CD8-positive, alpha-beta memory T cell (primary cell): Measurements from ENCODE around the gene ERCC6. TPM values are rescaled to one million over a fixed set of nuclear protein-coding genes. Genes with fewer than 3 reads are reported as not detected.
A peak's percentile ranks its signal among the peaks of the same experiment; 100 is the strongest.

Source experiments
- CTCF ChIA-PET: fragments of 350-600 bp; sonication (Branson Sonifier 250); formaldehyde crosslinking; loops from one replicate; lab custom pipeline; 2021; ENCODE audit warnings: antibody characterized with exemption; lab: Charles Lee
- POLR2A ChIA-PET: fragments of 350-600 bp; sonication (Branson Sonifier 250); formaldehyde crosslinking; loops from one replicate; lab custom pipeline; 2021; ENCODE audit warnings: antibody characterized with exemption; lab: Charles Lee
- DNase-seq, 5 donors: peaks; one replicate each; pipeline versions ENCODE4 v3.0.0 to v3.0.0-alpha.2; 2020 to 2022; ENCODE audit warnings: mixed read lengths in 1 of 5
- H3K27ac ChIP-seq: one replicate; pipeline ENCODE4 v1.7.0; 2013; ENCODE audit warnings: low read depth, mild to moderate bottlenecking, low read length, moderate library complexity
- H3K27me3 ChIP-seq: 2 replicates; pipeline ENCODE4 v1.7.0; 2013; ENCODE audit warnings: low read length, mild to moderate bottlenecking; ENCODE audit not compliant: insufficient read depth, poor library complexity, severe bottlenecking
- H3K36me3 ChIP-seq: 2 replicates; pipeline ENCODE4 v1.7.0; 2013; ENCODE audit warnings: mild to moderate bottlenecking, low read length, moderate library complexity; ENCODE audit not compliant: insufficient read depth
- H3K4me1 ChIP-seq: 2 replicates; pipeline ENCODE4 v1.7.0; 2013; ENCODE audit warnings: mild to moderate bottlenecking, low read length, moderate library complexity; ENCODE audit not compliant: insufficient read depth
- H3K4me3 ChIP-seq: 2 replicates; pipeline ENCODE4 v1.7.0; 2013; ENCODE audit warnings: mild to moderate bottlenecking, low read length
- H3K9me3 ChIP-seq: 2 replicates; pipeline ENCODE4 v1.7.0; 2013; ENCODE audit warnings: mild to moderate bottlenecking, low read length
- H3K27ac Mint-ChIP-seq, 8 donors: one replicate each; pipeline ENCODE4 v1.8.0; 2020 to 2021; ENCODE audit warnings: mixed read lengths in 8 of 8, mild to moderate bottlenecking in 6 of 8, inconsistent platforms in 3 of 8, moderate library complexity in 3 of 8
- H3K27me3 Mint-ChIP-seq, 2 donors: one replicate each; pipeline ENCODE4 v1.8.0; 2020 to 2021; ENCODE audit warnings: mixed read lengths in 2 of 2, mild to moderate bottlenecking in 1 of 2, moderate library complexity in 1 of 2
- H3K36me3 Mint-ChIP-seq, 3 donors: one replicate each; pipeline ENCODE4 v1.8.0; 2020 to 2021; ENCODE audit warnings: mixed read lengths in 3 of 3, inconsistent platforms in 1 of 3, mild to moderate bottlenecking in 1 of 3
- H3K4me1 Mint-ChIP-seq, 3 donors: one replicate each; pipeline ENCODE4 v1.8.0; 2020 to 2021; ENCODE audit warnings: mixed read lengths in 3 of 3, inconsistent platforms in 1 of 3, mild to moderate bottlenecking in 1 of 3
- H3K4me3 Mint-ChIP-seq, 7 donors: one replicate each; pipeline ENCODE4 v1.8.0; 2020 to 2021; ENCODE audit warnings: mixed read lengths in 7 of 7, mild to moderate bottlenecking in 6 of 7, moderate library complexity in 4 of 7, inconsistent platforms in 2 of 7
- H3K9me3 Mint-ChIP-seq, 5 donors: one replicate each; pipeline ENCODE4 v1.8.0; 2020 to 2022; ENCODE audit warnings: mixed read lengths in 5 of 5, mild to moderate bottlenecking in 3 of 5, moderate library complexity in 2 of 5, inconsistent platforms in 1 of 5
- polyA plus RNA-seq: library from polyadenylated mRNA; unstranded; fragments of 300-500 nt; fragmentation: Illumina TruSeq; gene quantifications from one replicate; pipeline ENCODE4 v1.2.3, GENCODE V29; 2021
- total RNA-seq, 2 experiments: library from RNA; stranded (reverse); gene quantifications; one replicate each; pipeline ENCODE4 v1.2.3, GENCODE V29; 2021

ERCC6 gene
- total and polyA plus RNA-seq, 3 experiments from 2014 or later = 9.8 to 27.8 (median 27.0) TPM

GRCh38 chr10:49572594-49573114, 33.7 kb upstream of the ERCC6 start:
- ChIA-PET CTCF (no interaction called here), POLR2A (no interaction called here)
- no peak for DNase-seq
- Histone ChIP-seq H3K4me1 (no peaks in the 10 kb centered on the region), H3K27me3 (no peaks in the 10 kb centered on the region), H3K4me3 (no peak overlapping the region), H3K9me3 (no peaks in the 10 kb centered on the region), H3K27ac (no peak overlapping the region), H3K36me3 (no peaks in the 10 kb centered on the region)
- no peak overlapping the region for H3K4me3 Mint-ChIP-seq
- H3K36me3 Mint-ChIP-seq = peaks cover 0 to 5% (median 2%) of the 10 kb centered on the region in 3 donors
- H3K27ac Mint-ChIP-seq = no peak overlapping the region
- peaks cover 10 to 33% of the 10 kb centered on the region in 2 donors for H3K27me3 Mint-ChIP-seq
- H3K9me3 Mint-ChIP-seq = peaks cover 0 to 5% (median 0%) of the 10 kb centered on the region in 5 donors
- peaks cover 4 to 14% (median 6%) of the 10 kb centered on the region in 3 donors for H3K4me1 Mint-ChIP-seq

DNA sequence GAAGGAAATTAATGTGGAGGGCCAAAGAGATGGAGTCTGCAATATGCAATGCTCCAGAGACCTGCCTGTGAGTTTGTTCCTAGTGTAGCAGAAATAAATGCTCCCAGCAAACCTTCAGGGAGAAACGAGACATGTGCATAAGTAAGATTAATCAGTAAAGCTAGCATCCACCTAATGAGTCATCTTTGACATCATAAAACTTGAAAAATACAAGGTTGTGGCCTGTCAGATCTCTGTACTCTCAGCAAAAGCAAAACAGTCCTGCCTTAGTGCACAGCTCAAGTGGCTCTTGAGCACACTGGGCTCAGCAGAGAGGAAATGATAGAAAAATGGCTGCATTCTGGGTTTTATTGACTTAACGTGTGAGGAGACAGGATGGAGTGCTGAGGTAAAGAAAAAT, 32.5 kb upstream of the ERCC6 start:
- ChIA-PET POLR2A (no interaction called here), CTCF (no interaction called here)
- DNase-seq = no peak
- Mint-ChIP-seq H3K27me3 (peaks cover 13 to 34% of the 10 kb centered on the region in 2 donors), H3K4me1 (peaks cover 4 to 14% (median 6%) of the 10 kb centered on the region in 3 donors), H3K4me3 (no peak overlapping the region), H3K27ac (peak overlapping the region in 1 of 8 donors; percentile 35), H3K9me3 (peaks cover 0 to 5% (median 0%) of the 10 kb centered on the region in 5 donors), H3K36me3 (peaks cover 0 to 5% (median 2%) of the 10 kb centered on the region in 3 donors)
- H3K9me3 ChIP-seq = no peaks in the 10 kb centered on the region
- H3K36me3 ChIP-seq = no peaks in the 10 kb centered on the region
- no peaks in the 10 kb centered on the region for H3K27me3 ChIP-seq
- no peak overlapping the region for H3K4me3 ChIP-seq
- no peaks in the 10 kb centered on the region for H3K4me1 ChIP-seq
- H3K27ac ChIP-seq = no peak overlapping the region

DNA sequence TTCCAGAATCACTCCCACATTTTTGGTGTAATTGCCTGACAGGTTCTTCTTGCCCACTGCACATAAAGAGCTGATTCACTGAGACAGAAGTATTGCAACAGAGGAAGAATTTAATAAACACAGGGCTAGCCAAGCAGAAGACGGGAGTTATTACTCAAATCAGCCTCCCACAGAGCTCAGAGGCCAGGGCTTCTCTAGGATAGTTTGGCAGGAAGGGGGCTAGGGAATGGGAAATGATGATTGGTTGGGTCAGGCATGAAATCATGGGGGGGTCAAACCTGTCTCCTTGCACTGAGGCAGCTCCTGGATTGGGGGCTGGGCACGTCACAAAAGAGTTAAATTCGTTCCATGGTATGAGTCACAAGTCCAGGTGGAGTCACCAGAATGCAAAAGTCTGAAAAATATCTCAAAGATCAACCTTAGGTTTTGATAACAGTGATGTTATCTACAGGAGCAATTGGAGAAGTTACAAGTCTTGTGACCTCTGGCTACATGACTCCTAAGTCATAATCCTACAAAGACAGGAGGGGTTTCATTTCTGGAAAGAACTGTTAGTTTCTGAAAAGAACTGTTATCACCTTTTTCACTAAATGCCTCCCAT, 30.2 kb upstream of the ERCC6 start:
- no peaks in the 10 kb centered on the region for H3K4me1 ChIP-seq
- H3K36me3 ChIP-seq = no peaks in the 10 kb centered on the region
- ChIA-PET CTCF (no interaction called here), POLR2A (no interaction called here)
- H3K4me3 ChIP-seq = no peak overlapping the region
- Mint-ChIP-seq H3K27me3 (peaks cover 16 to 40% of the 10 kb centered on the region in 2 donors), H3K9me3 (peaks cover 0 to 5% (median 0%) of the 10 kb centered on the region in 5 donors), H3K27ac (no peak overlapping the region), H3K4me1 (peaks cover 4 to 14% (median 6%) of the 10 kb centered on the region in 3 donors), H3K4me3 (no peak overlapping the region), H3K36me3 (peaks cover 0 to 2% (median 0%) of the 10 kb centered on the region in 3 donors)
- H3K9me3 ChIP-seq = no peaks in the 10 kb centered on the region
- no peak for DNase-seq
- H3K27me3 ChIP-seq = no peaks in the 10 kb centered on the region
- no peak overlapping the region for H3K27ac ChIP-seq

DNA sequence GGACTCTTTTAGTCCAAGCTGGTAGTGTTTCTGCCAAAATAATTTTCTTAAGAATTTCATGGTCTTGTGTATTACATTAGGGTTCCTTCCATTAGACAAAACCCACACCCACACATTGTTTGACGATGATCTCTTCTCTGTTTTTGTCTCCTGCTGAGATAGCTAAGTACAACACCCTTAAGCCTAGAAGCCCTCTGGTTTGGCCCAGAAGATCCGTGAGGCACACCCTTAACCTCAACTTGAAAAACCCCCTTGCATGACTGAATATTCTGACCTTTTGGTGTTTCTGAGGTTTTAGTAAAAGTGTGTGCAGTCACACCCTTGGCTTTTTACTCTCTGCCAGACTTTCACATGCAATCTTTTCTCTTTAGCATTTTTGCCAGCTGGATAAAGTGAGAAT, 29.3 kb upstream of the ERCC6 start:
- Histone ChIP-seq H3K27ac (no peak overlapping the region), H3K4me1 (no peaks in the 10 kb centered on the region), H3K9me3 (no peaks in the 10 kb centered on the region), H3K27me3 (no peaks in the 10 kb centered on the region), H3K4me3 (no peak overlapping the region), H3K36me3 (no peaks in the 10 kb centered on the region)
- DNase-seq = no peak
- Mint-ChIP-seq H3K4me1 (peaks cover 4 to 14% (median 6%) of the 10 kb centered on the region in 3 donors), H3K9me3 (peaks cover 0 to 5% (median 0%) of the 10 kb centered on the region in 5 donors), H3K36me3 (peaks cover 0 to 2% (median 0%) of the 10 kb centered on the region in 3 donors), H3K4me3 (no peak overlapping the region), H3K27me3 (peaks cover 22 to 41% of the 10 kb centered on the region in 2 donors), H3K27ac (no peak overlapping the region)
- CTCF ChIA-PET = no interaction called here
- POLR2A ChIA-PET = no interaction called here

DNA sequence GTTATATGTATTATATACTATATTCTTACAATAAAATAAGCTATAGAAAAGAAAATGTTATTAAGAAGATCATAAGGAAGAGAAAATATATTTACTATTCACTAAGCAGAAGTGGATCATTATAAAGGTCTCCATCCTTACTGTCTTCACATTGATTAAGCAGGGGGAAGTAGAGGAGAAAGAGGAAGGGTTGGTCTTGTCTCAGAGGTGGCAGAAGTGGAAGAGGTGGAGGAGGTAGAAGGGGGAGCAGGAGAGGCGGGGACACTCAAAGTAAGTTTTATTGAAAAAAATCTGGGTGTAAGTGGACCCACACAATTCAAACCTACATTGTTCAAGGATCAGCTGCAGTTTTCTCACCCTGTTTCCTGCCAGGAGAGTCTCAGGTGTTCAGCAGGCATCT, 28.9 kb upstream of the ERCC6 start:
- Histone ChIP-seq H3K9me3 (no peaks in the 10 kb centered on the region), H3K27ac (no peak overlapping the region), H3K36me3 (no peaks in the 10 kb centered on the region), H3K4me3 (no peak overlapping the region), H3K4me1 (no peaks in the 10 kb centered on the region), H3K27me3 (no peaks in the 10 kb centered on the region)
- no peak overlapping the region for H3K4me3 Mint-ChIP-seq
- peaks cover 0 to 5% (median 0%) of the 10 kb centered on the region in 5 donors for H3K9me3 Mint-ChIP-seq
- peaks cover 25 to 44% of the 10 kb centered on the region in 2 donors for H3K27me3 Mint-ChIP-seq
- CTCF ChIA-PET = no interaction called here
- DNase-seq = no peak
- no peak overlapping the region for H3K27ac Mint-ChIP-seq
- POLR2A ChIA-PET = no interaction called here
- peaks cover 0 to 2% (median 0%) of the 10 kb centered on the region in 3 donors for H3K36me3 Mint-ChIP-seq
- peaks cover 4 to 14% (median 6%) of the 10 kb centered on the region in 3 donors for H3K4me1 Mint-ChIP-seq

DNA sequence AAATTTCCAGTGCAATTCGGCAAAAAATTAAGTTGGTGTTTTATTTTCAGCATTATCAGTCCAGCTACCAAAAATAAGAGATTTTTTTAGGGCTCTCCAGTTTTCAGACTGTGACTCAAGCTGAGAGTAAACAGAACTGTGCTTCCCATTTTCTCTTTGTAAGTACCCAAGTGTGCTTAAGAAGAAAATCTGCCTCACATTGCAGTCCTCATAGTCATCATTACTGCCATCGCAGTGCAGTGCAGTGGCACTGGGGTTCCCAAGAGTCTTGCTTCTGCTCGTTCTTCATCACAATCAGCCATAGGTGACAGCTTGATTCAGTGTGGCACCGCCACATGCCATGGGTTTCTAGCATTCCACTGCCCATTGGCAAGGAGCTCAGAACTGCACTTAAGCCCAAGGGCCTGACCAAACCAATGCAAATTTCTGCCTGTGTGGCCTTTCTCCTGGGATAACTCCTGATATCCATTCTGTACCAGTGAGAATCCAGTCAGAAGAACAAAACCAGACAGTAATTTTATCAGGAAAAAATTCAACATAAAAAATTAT, 25.6 kb upstream of the ERCC6 start:
- peaks cover 0 to 5% (median 0%) of the 10 kb centered on the region in 5 donors for H3K9me3 Mint-ChIP-seq
- no peaks in the 10 kb centered on the region for H3K36me3 ChIP-seq
- H3K27me3 Mint-ChIP-seq = peaks cover 27 to 63% of the 10 kb centered on the region in 2 donors
- H3K27ac Mint-ChIP-seq = no peak overlapping the region
- no peak overlapping the region for H3K4me3 ChIP-seq
- peaks cover 0 to 2% (median 0%) of the 10 kb centered on the region in 3 donors for H3K36me3 Mint-ChIP-seq
- H3K4me3 Mint-ChIP-seq = no peak overlapping the region
- H3K27ac ChIP-seq = no peak overlapping the region
- H3K27me3 ChIP-seq = peaks cover 12% of the 10 kb centered on the region
- no peaks in the 10 kb centered on the region for H3K4me1 ChIP-seq
- POLR2A ChIA-PET = interaction anchor here (0.6 kb wide), 1 partner anchor 149 kb away, joined by 3 read pairs; no protein-coding TSS in a partner anchor
- H3K4me1 Mint-ChIP-seq = peaks cover 4 to 11% (median 6%) of the 10 kb centered on the region in 3 donors
- no peak for DNase-seq
- H3K9me3 ChIP-seq = no peaks in the 10 kb centered on the region
- CTCF ChIA-PET = interaction anchor here (1.5 kb wide), 1 partner anchor 16 kb away, joined by 4 read pairs; no protein-coding TSS in a partner anchor

DNA sequence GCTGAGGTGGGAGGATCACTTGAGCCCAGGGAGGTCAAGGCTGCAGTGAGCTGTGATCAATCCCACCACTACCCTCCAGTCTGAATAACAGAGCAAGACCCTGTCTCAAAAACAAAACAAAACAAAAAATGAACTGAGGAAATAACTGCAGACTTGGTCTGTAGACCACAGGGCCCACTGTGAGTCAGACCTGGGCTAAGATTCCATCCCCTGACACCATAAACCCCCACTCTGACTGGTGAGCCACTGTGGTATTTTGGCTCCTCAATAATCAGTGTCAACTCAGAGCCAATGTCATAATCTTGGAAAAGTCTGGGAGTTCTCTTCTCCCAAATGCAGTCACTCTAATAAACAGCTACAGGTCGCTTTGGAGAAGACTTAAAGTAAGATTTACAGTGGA, 24.0 kb upstream of the ERCC6 start:
- ChIA-PET POLR2A (no interaction called here), CTCF (interaction anchor here (1.0 to 1.5 kb wide), 2 partner anchors 15 to 24 kb away, joined by 3 to 4 read pairs; partner anchors contain the start of gene ERCC6)
- Mint-ChIP-seq H3K4me3 (no peak overlapping the region), H3K4me1 (peaks cover 0 to 3% (median 2%) of the 10 kb centered on the region in 3 donors), H3K36me3 (no peaks in the 10 kb centered on the region), H3K27me3 (peaks cover 34 to 62% of the 10 kb centered on the region in 2 donors), H3K9me3 (peaks cover 0 to 2% (median 0%) of the 10 kb centered on the region in 5 donors), H3K27ac (no peak overlapping the region)
- DNase-seq = no peak
- Histone ChIP-seq H3K9me3 (no peaks in the 10 kb centered on the region), H3K27ac (no peak overlapping the region), H3K36me3 (no peaks in the 10 kb centered on the region), H3K4me3 (no peak overlapping the region), H3K4me1 (no peaks in the 10 kb centered on the region), H3K27me3 (peaks cover 12% of the 10 kb centered on the region)

DNA sequence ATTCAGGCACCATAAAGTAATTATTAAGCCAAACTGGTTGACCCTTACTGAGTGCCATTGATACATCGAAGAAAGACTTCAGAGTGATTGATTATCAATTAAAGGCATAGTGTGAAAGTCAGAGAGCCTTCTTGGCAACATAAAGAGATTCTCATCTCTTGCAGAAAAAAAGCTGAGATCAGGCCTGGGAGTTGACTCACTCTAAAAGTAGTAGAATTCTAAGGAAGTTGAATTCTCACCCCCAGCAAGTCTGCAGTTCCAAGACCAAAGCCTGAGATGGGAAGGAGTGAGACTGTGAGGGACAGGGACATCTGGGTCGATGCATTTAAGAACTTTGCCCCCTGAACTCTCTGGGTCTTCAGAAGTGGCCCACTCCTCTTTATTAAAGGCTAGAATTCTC, 21.6 kb upstream of the ERCC6 start:
- Mint-ChIP-seq H3K4me1 (no peaks in the 10 kb centered on the region), H3K4me3 (no peak overlapping the region), H3K27ac (no peak overlapping the region), H3K27me3 (peaks cover 34 to 63% of the 10 kb centered on the region in 2 donors), H3K36me3 (no peaks in the 10 kb centered on the region), H3K9me3 (peaks cover 0 to 7% (median 4%) of the 10 kb centered on the region in 5 donors)
- Histone ChIP-seq H3K4me3 (no peak overlapping the region), H3K36me3 (no peaks in the 10 kb centered on the region), H3K9me3 (no peaks in the 10 kb centered on the region), H3K27ac (no peak overlapping the region), H3K4me1 (no peaks in the 10 kb centered on the region), H3K27me3 (peaks cover 12% of the 10 kb centered on the region)
- DNase-seq = no peak
- CTCF ChIA-PET = no interaction called here
- POLR2A ChIA-PET = no interaction called here
